Activated B cell treated with CpG ODN at 0.5 μM for 24 hours (primary cell): Measurements from ENCODE around the gene YTHDC1. TPM values are rescaled to one million over a fixed set of nuclear protein-coding genes. Genes with fewer than 3 reads are reported as not detected.

Source experiments
- ATAC-seq: fragments of 200-7000 bp; cut with Tn5 transposase; one replicate; pipeline ENCODE4 v1.10.0; 2021; ENCODE audit warnings: low read depth, mild to moderate bottlenecking, moderate library complexity
- CTCF ChIA-PET: fragments of 350-600 bp; sonication (Branson Sonifier 250); formaldehyde crosslinking; loops from one replicate; lab custom pipeline; 2021; ENCODE audit warnings: antibody characterized with exemption; lab: Charles Lee
- POLR2A ChIA-PET: fragments of 350-600 bp; sonication (Branson Sonifier 250); formaldehyde crosslinking; loops from one replicate; lab custom pipeline; 2021; ENCODE audit warnings: antibody characterized with exemption; lab: Charles Lee
- DNase-seq: peaks from one replicate; pipeline ENCODE4 v3.0.0; 2022
- H3K27ac Mint-ChIP-seq: one replicate; pipeline ENCODE4 v1.8.0; 2020; ENCODE audit warnings: mixed read lengths
- H3K27me3 Mint-ChIP-seq: one replicate; pipeline ENCODE4 v1.8.0; 2021; ENCODE audit warnings: mixed read lengths
- H3K36me3 Mint-ChIP-seq: one replicate; pipeline ENCODE4 v1.8.0; 2021; ENCODE audit warnings: low read depth, mixed read lengths
- H3K4me1 Mint-ChIP-seq: one replicate; pipeline ENCODE4 v1.8.0; 2021; ENCODE audit warnings: mixed read lengths
- H3K4me3 Mint-ChIP-seq: one replicate; pipeline ENCODE4 v1.8.0; 2020; ENCODE audit warnings: mild to moderate bottlenecking, mixed read lengths
- H3K9me3 Mint-ChIP-seq: one replicate; pipeline ENCODE4 v1.8.0; 2020; ENCODE audit warnings: mixed read lengths
- intact Hi-C: fragments of 100-400 bp; cut with micrococcal nuclease; formaldehyde crosslinking; loops from one replicate; pipeline ENCODE4 v1.15.1; 2024
- total RNA-seq: library from RNA; stranded (reverse); gene quantifications from 2 replicates; pipeline ENCODE4 v1.2.3, GENCODE V29; 2022
- TF ChIP-seq, protein P1 (sequence below): fragments of 200-600 bp; IDR thresholded peaks from one replicate; pipeline ENCODE4 v1.8.0; 2022; ENCODE audit warnings: antibody characterized with exemption, mild to moderate bottlenecking

Gene YTHDC1
- total RNA-seq, 1 donor from 2014 or later: 119 TPM

- H3K4me3 Mint-ChIP-seq: no peak overlapping the region
- no peaks in the 10 kb centered on the region for H3K27me3 Mint-ChIP-seq
- POLR2A ChIA-PET: no interaction called here
- H3K9me3 Mint-ChIP-seq: no peaks in the 10 kb centered on the region
- H3K36me3 Mint-ChIP-seq: peaks cover 75% of the 10 kb centered on the region
- no peak overlapping the region for H3K27ac Mint-ChIP-seq
- no peaks in the 10 kb centered on the region for H3K4me1 Mint-ChIP-seq
- ATAC-seq (no peak), DNase-seq (no peak)
- CTCF ChIA-PET: no interaction called here
- TF ChIP-seq, protein P1, sequence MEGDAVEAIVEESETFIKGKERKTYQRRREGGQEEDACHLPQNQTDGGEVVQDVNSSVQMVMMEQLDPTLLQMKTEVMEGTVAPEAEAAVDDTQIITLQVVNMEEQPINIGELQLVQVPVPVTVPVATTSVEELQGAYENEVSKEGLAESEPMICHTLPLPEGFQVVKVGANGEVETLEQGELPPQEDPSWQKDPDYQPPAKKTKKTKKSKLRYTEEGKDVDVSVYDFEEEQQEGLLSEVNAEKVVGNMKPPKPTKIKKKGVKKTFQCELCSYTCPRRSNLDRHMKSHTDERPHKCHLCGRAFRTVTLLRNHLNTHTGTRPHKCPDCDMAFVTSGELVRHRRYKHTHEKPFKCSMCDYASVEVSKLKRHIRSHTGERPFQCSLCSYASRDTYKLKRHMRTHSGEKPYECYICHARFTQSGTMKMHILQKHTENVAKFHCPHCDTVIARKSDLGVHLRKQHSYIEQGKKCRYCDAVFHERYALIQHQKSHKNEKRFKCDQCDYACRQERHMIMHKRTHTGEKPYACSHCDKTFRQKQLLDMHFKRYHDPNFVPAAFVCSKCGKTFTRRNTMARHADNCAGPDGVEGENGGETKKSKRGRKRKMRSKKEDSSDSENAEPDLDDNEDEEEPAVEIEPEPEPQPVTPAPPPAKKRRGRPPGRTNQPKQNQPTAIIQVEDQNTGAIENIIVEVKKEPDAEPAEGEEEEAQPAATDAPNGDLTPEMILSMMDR: no peak
- intact Hi-C loops: loop anchor here (2.0 kb wide), 1 partner anchor 14 kb away; no protein-coding TSS in a partner anchor
Observed at GRCh38 chr4:68319040-68319439, 30.9 kb downstream of the YTHDC1 start.

- H3K36me3 Mint-ChIP-seq: peaks cover 77% of the 10 kb centered on the region
- ChIA-PET CTCF (no interaction called here), POLR2A (no interaction called here)
- intact Hi-C loops: no loop called here
- no peak overlapping the region for H3K4me3 Mint-ChIP-seq
- ATAC-seq: no peak
- no peaks in the 10 kb centered on the region for H3K9me3 Mint-ChIP-seq
- no peak overlapping the region for H3K27ac Mint-ChIP-seq
- H3K4me1 Mint-ChIP-seq: no peaks in the 10 kb centered on the region
- no peaks in the 10 kb centered on the region for H3K27me3 Mint-ChIP-seq
- TF ChIP-seq, protein P1: no peak
- DNase-seq: no peak
Observed at GRCh38 chr4:68316193-68316969, 33.5 kb downstream of the YTHDC1 start.

- H3K27me3 Mint-ChIP-seq: no peaks in the 10 kb centered on the region
- intact Hi-C loops: no loop called here
- ChIA-PET POLR2A (no interaction called here), CTCF (no interaction called here)
- no peaks in the 10 kb centered on the region for H3K4me1 Mint-ChIP-seq
- H3K27ac Mint-ChIP-seq: no peak overlapping the region
- peaks cover 37% of the 10 kb centered on the region for H3K36me3 Mint-ChIP-seq
- no peaks in the 10 kb centered on the region for H3K9me3 Mint-ChIP-seq
- DNase-seq (no peak), ATAC-seq (no peak)
- H3K4me3 Mint-ChIP-seq: no peak overlapping the region
- TF ChIP-seq, protein P1: no peak
Observed at GRCh38 chr4:68310651-68311247, 39.1 kb downstream of the YTHDC1 start.

GRCh38 chr4:68304731-68305130 lies 45.2 kb downstream of the YTHDC1 start:
- intact Hi-C loops: no loop called here
- Mint-ChIP-seq H3K4me1 (no peaks in the 10 kb centered on the region), H3K27ac (no peak overlapping the region), H3K36me3 (no peaks in the 10 kb centered on the region), H3K9me3 (no peaks in the 10 kb centered on the region), H3K27me3 (no peaks in the 10 kb centered on the region), H3K4me3 (no peak overlapping the region)
- TF ChIP-seq, protein P1: no peak
- ATAC-seq: no peak
- DNase-seq: no peak
- ChIA-PET CTCF (no interaction called here), POLR2A (no interaction called here)
